DLD1 (cell line): Measurements from ENCODE around the gene MEGF11.

ENCODE experiments used
- in situ Hi-C: cut with HindIII; loops from 2 replicates; pipeline ENCODE4 v1.10.0; 2017; ENCODE audit warnings: low sequenced_read_pairs

The MEGF11 gene

GRCh38 chr15:66128116-66128680, 125.4 kb downstream of the MEGF11 start:
- in situ Hi-C loops: no loop called here

- in situ Hi-C loops: no loop called here
Measured at GRCh38 chr15:66126456-66126855, 127.1 kb downstream of the MEGF11 start.

GRCh38 chr15:66126031-66126441, 127.5 kb downstream of the MEGF11 start:
- in situ Hi-C loops: no loop called here

GRCh38 chr15:66124651-66125050, 128.9 kb downstream of the MEGF11 start:
- in situ Hi-C loops: no loop called here

- in situ Hi-C loops: no loop called here
Measured at GRCh38 chr15:66123799-66124198, 129.8 kb downstream of the MEGF11 start.

- in situ Hi-C loops: no loop called here
Measured at GRCh38 chr15:66120422-66120821, 133.1 kb downstream of the MEGF11 start.

GRCh38 chr15:66117841-66118240, 135.7 kb downstream of the MEGF11 start:
- in situ Hi-C loops: no loop called here

GRCh38 chr15:66115568-66116206, 137.9 kb downstream of the MEGF11 start:
- in situ Hi-C loops: no loop called here

- in situ Hi-C loops: no loop called here
Measured at GRCh38 chr15:66114863-66115425, 138.6 kb downstream of the MEGF11 start.

GRCh38 chr15:66112388-66112787, 141.2 kb downstream of the MEGF11 start:
- in situ Hi-C loops: no loop called here

- in situ Hi-C loops: no loop called here
Measured at GRCh38 chr15:66111363-66111762, 142.2 kb downstream of the MEGF11 start.

GRCh38 chr15:66110864-66111263, 142.7 kb downstream of the MEGF11 start:
- in situ Hi-C loops: no loop called here

- in situ Hi-C loops: no loop called here
Measured at GRCh38 chr15:66109826-66110225, 143.7 kb downstream of the MEGF11 start.

GRCh38 chr15:66108483-66109265, 144.9 kb downstream of the MEGF11 start:
- in situ Hi-C loops: no loop called here

- in situ Hi-C loops: no loop called here
Measured at GRCh38 chr15:66107070-66107469, 146.5 kb downstream of the MEGF11 start.

- in situ Hi-C loops: no loop called here
Measured at GRCh38 chr15:66105286-66106265, 148.0 kb downstream of the MEGF11 start.

- in situ Hi-C loops: loop anchor here (5.0 kb wide), 1 partner anchor 34 kb away; no protein-coding TSS in a partner anchor
Measured at GRCh38 chr15:66103293-66103590, 150.3 kb downstream of the MEGF11 start.

- in situ Hi-C loops: loop anchor here (5.0 kb wide), 1 partner anchor 35 kb away; no protein-coding TSS in a partner anchor
Measured at GRCh38 chr15:66102563-66103292, 150.8 kb downstream of the MEGF11 start.

- in situ Hi-C loops: loop anchor here (5.0 kb wide), 1 partner anchor 35 kb away; no protein-coding TSS in a partner anchor
Measured at GRCh38 chr15:66101715-66102395, 151.7 kb downstream of the MEGF11 start.
